ENCODE measurements around the gene ZNF683. TPM values are rescaled to one million over a fixed set of nuclear protein-coding genes. Genes with fewer than 3 reads are reported as not detected.
"Not testable (repeated sequence)": the region's sequence is repeated elsewhere in the genome, so short reads cannot be mapped to it uniquely, and the experiment has no call there.

The ZNF683 gene
- total RNA-seq, 2 experiments from 2014 or later = 0.69 to 1.3 TPM

DNA sequence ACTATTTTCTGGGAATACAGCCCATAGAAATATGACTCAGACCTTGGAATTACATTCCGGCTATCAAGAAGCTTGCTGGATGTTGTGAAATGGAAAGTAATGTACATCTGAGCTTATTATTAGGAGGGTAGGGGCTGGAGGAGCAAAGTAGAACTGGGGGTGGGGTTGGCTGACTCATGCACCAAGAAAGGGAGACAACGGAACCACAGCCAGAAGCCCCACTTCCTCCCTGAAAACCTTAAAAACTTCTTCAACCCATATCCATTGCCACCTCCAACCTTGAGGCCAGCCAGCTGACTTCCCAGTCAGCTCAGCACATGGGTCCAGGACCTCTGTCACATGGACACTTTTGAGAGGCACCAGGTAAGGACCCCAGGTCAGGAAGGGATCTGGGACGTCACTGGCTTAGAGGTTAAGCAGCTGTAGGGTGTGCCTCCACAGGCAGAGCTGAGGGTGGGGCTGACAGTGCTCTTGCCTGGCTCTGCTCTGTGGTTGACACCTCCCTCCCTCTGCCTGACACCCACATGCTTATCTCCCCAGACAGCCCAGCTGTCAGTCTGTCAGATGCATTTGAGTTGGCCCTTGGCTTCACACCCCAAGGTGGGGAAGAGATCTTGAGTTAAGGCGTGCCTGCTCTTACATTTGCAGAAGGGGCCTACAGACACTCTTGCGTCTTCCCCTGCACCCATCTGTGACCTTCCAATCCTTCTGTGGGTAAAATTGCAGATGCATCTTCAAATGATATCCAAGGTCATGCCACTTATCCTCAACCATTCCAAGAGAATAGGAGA, 5.7 kb upstream of the ZNF683 start:
- Mint-ChIP-seq H3K36me3 (ENCODE audit: low read depth) (no peaks in the 10 kb centered on the region), H3K27ac (peak overlapping the region; percentile 82), H3K9me3 (peaks cover 7% of the 10 kb centered on the region), H3K4me3 (peak overlapping the region; percentile 33), H3K4me1 (ENCODE audit: low read depth) (peaks cover 59% of the 10 kb centered on the region), H3K27me3 (no peaks in the 10 kb centered on the region)
- ChIA-PET POLR2A (interaction anchor here (0.6 to 2.6 kb wide), 12 partner anchors 9 to 261 kb away, joined by 3 to 13 read pairs (median 4); partner anchors contain the start of gene DHDDS), CTCF (interaction anchor here (1.1 to 4.4 kb wide), 15 partner anchors 9 to 208 kb away, joined by 3 to 39 read pairs (median 6); partner anchors contain the start of gene CD52)
- DNase-seq = peak; percentile 91
- intact Hi-C loops (cut with micrococcal nuclease) = no loop called here
- peak; percentile 96 for ATAC-seq
- TF ChIP-seq, protein P1, sequence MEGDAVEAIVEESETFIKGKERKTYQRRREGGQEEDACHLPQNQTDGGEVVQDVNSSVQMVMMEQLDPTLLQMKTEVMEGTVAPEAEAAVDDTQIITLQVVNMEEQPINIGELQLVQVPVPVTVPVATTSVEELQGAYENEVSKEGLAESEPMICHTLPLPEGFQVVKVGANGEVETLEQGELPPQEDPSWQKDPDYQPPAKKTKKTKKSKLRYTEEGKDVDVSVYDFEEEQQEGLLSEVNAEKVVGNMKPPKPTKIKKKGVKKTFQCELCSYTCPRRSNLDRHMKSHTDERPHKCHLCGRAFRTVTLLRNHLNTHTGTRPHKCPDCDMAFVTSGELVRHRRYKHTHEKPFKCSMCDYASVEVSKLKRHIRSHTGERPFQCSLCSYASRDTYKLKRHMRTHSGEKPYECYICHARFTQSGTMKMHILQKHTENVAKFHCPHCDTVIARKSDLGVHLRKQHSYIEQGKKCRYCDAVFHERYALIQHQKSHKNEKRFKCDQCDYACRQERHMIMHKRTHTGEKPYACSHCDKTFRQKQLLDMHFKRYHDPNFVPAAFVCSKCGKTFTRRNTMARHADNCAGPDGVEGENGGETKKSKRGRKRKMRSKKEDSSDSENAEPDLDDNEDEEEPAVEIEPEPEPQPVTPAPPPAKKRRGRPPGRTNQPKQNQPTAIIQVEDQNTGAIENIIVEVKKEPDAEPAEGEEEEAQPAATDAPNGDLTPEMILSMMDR (IDR thresholded peaks at IDR 0.05) = no peak

DNA sequence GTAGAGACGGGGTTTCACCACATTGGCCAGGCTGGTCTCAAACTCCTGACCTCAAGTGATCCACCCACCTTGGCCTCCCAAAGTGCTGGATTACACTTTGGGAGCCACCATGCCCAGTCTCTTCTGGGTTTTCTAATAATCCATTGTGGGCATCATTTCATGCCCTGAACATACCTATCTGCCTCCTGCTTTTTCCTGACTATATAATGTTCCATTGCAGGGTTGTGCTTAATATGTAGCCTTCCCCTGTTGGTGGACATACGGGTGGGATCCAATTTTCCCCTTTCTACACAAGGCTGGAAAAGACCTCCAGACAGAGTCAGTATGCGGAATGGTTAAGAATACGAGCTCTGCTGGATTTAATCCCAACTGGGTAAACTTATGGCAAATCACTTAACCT, 3.5 kb upstream of the ZNF683 start:
- Mint-ChIP-seq H3K27ac (no peak overlapping the region), H3K4me1 (ENCODE audit: low read depth) (peaks cover 74% of the 10 kb centered on the region), H3K36me3 (ENCODE audit: low read depth) (peaks cover 1% of the 10 kb centered on the region), H3K4me3 (no peak overlapping the region), H3K27me3 (no peaks in the 10 kb centered on the region), H3K9me3 (peaks cover 7% of the 10 kb centered on the region)
- ChIA-PET POLR2A (interaction anchor here (0.9 to 1.5 kb wide), 4 partner anchors 11 to 19 kb away, joined by 3 to 4 read pairs (median 4); no protein-coding TSS in a partner anchor), CTCF (interaction anchor here (1.2 to 4.3 kb wide), 3 partner anchors 12 to 100 kb away, joined by 3 to 53 read pairs (median 39); no protein-coding TSS in a partner anchor)
- TF ChIP-seq, protein P1 (IDR thresholded peaks at IDR 0.05) = no peak
- no peak for ATAC-seq
- intact Hi-C loops (cut with micrococcal nuclease) = no loop called here
- DNase-seq = no peak

DNA sequence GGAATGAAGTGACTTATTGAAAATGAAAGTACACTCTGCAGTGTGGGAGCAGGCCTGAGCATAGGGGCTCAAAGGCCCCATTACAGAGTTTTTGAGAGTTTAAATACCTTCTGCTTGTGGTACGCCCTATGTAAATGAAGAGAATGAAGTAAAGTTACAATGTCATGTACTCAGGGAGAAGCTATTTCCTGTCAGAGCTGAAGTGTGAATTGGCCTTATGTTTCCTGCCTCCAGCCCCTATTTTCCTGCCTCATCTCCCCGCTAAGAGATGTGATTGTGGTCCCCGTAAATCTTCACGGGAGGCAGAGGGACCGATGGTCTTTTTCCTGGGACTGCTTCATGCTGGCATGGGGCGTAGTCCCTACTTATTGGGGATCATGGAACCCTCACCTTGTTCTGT, 2.5 kb upstream of the ZNF683 start:
- no peak overlapping the region for H3K4me3 Mint-ChIP-seq
- ChIA-PET CTCF (interaction anchor here (1.2 to 4.3 kb wide), 7 partner anchors 12 to 53 kb away, joined by 4 to 53 read pairs (median 12); no protein-coding TSS in a partner anchor), POLR2A (interaction anchor here (0.6 to 1.3 kb wide), 5 partner anchors 20 to 104 kb away, joined by 3 to 6 read pairs (median 3); partner anchors contain the start of gene SH3BGRL3)
- TF ChIP-seq, protein P1 (IDR thresholded peaks at IDR 0.05) = no peak
- intact Hi-C loops (cut with micrococcal nuclease) = no loop called here
- peaks cover 83% of the 10 kb centered on the region for H3K4me1 Mint-ChIP-seq (ENCODE audit: low read depth)
- peak overlapping the region; percentile 68 for H3K27ac Mint-ChIP-seq
- H3K36me3 Mint-ChIP-seq (ENCODE audit: low read depth) = peaks cover 5% of the 10 kb centered on the region
- DNase-seq = no peak
- H3K9me3 Mint-ChIP-seq = peaks cover 7% of the 10 kb centered on the region
- H3K27me3 Mint-ChIP-seq = no peaks in the 10 kb centered on the region
- no peak for ATAC-seq

DNA sequence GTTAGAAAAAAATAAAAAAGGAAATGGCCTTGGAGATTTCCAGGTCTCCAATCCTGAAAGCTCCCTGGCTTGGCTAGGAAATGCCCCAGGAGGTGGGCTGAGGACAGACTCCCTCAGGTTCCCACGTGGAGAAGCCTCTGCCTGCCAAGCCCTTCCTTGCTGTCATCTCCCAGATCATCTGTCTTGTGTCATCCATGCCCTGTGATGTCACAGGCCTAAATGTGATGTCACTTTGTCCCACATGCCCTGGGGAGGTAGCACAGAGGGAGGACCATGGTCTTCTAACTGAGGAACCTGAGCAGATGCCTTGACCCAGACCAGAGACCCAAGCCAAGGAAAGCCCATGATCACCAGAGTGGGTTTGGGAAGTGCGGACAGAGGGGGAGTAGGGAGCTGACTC, 1.8 kb upstream of the ZNF683 start:
- ATAC-seq; H3K27me3 Mint-ChIP-seq; H3K36me3 Mint-ChIP-seq (ENCODE audit: low read depth); H3K9me3 Mint-ChIP-seq: not testable (repeated sequence)
- intact Hi-C loops (cut with micrococcal nuclease) = loop anchor here (5.0 kb wide), 1 partner anchor 57 kb away; the partner anchor contains the start of gene CD52
- ChIA-PET CTCF (interaction anchor here (1.2 to 4.3 kb wide), 8 partner anchors 11 to 53 kb away, joined by 4 to 53 read pairs (median 9); no protein-coding TSS in a partner anchor), POLR2A (interaction anchor here (0.6 to 1.3 kb wide), 3 partner anchors 33 to 104 kb away, joined by 3 to 6 read pairs (median 3); partner anchors contain the start of gene SH3BGRL3)
- peak overlapping the region; percentile 68 for H3K27ac Mint-ChIP-seq
- H3K4me1 Mint-ChIP-seq (ENCODE audit: low read depth) = peaks cover 86% of the 10 kb centered on the region
- DNase-seq = peak; percentile 66
- H3K4me3 Mint-ChIP-seq = peak overlapping the region; percentile 29

DNA sequence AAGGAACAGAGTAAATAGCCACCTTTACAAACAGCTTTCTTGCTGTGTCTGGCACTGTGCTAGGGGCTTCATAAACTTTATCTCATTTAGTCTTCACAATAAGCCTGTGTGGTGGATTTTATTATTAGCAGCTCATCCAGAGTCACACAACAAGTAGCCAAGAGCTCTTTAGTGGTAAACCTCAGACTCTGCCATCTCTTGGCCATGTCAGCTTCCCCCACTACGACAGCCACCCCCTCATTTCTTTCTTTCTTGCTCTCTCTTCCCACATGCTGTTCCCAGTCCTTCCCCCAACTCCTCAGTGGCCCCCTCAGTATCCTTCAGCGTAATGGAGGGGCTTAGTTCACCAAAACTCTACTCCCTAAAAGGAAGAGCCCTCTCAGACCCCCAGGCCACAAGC, 1.2 kb upstream of the ZNF683 start:
- peak overlapping the region; percentile 68 for H3K27ac Mint-ChIP-seq

More for the DNA sequence above, 1.2 kb upstream of the ZNF683 start:
- Mint-ChIP-seq H3K4me1 (ENCODE audit: low read depth) (peaks cover 84% of the 10 kb centered on the region), H3K4me3 (no peak overlapping the region), H3K36me3 (ENCODE audit: low read depth) (peaks cover 5% of the 10 kb centered on the region), H3K9me3 (peaks cover 6% of the 10 kb centered on the region), H3K27me3 (no peaks in the 10 kb centered on the region)
- no peak for ATAC-seq
- POLR2A ChIA-PET = interaction anchor here (1.0 to 1.2 kb wide), 2 partner anchors 10 to 85 kb away, joined by 3 to 5 read pairs; no protein-coding TSS in a partner anchor
- TF ChIP-seq, protein P1 (IDR thresholded peaks at IDR 0.05) = no peak
- no peak for DNase-seq
- CTCF ChIA-PET = interaction anchor here (1.3 to 4.3 kb wide), 6 partner anchors 11 to 43 kb away, joined by 5 to 53 read pairs (median 14); no protein-coding TSS in a partner anchor
- intact Hi-C loops (cut with micrococcal nuclease) = loop anchor here (5.0 kb wide), 1 partner anchor 56 kb away; the partner anchor contains the start of gene CD52

Measured in activated CD8-positive, alpha-beta T cell treated with anti-CD3 and anti-CD28 coated beads for 36 hours (primary cell).